ENCODE data around the gene SH2D3A. TPM values are rescaled to one million over a fixed set of nuclear protein-coding genes. Genes with fewer than 3 reads are reported as not detected.

SH2D3A gene
- total RNA-seq, 1 experiment from 2014 or later, result 17.9 TPM

GRCh38 chr19:6808494-6808893 is 41.3 kb upstream of the SH2D3A start:
- H3K23ac ChIP-seq (ENCODE audit: insufficient read length, low read depth, low read length), result no peak overlapping the region
- H3K9ac ChIP-seq (ENCODE audit: extremely low read depth, insufficient read length, low read length), result no peak overlapping the region
- no peaks in the 10 kb centered on the region for H4K20me1 ChIP-seq (ENCODE audit: control insufficient read depth, insufficient read depth, insufficient read length)
- no peak overlapping the region for H3K14ac ChIP-seq (ENCODE audit: insufficient read depth, low read length)
- no peaks in the 10 kb centered on the region for H3K4me1 ChIP-seq (ENCODE audit: insufficient read depth, low read length)
- H3K79me2 ChIP-seq (ENCODE audit: insufficient read depth, low read length), result no peaks in the 10 kb centered on the region
- no peaks in the 10 kb centered on the region for H3K4me1 Mint-ChIP-seq
- no peak for TF ChIP-seq CTCF (conservative IDR thresholded peaks at IDR 0.05)
- H3K4me2 ChIP-seq (ENCODE audit: insufficient read depth, insufficient read length, low read length), result no peak overlapping the region
- peaks cover 18 to 69% of the 10 kb centered on the region in 2 experiments for H3K9me3 Mint-ChIP-seq
- no peak overlapping the region for H4K91ac ChIP-seq (ENCODE audit: insufficient read length, low read depth, low read length)
- H2BK15ac ChIP-seq (ENCODE audit: low read depth, low read length), result no peak overlapping the region
- H3T11ph ChIP-seq (ENCODE audit: low read length), result no peak overlapping the region
- H2BK5ac ChIP-seq (ENCODE audit: insufficient read length, low read length), result no peak overlapping the region
- H3K36me3 Mint-ChIP-seq (ENCODE audit: insufficient read depth in 1 of 3, low read depth in 3 of 3), result peaks cover 0 to 7% (median 6%) of the 10 kb centered on the region in 3 experiments; a peak in 3 of 7 replicates
- H2BK120ac ChIP-seq (ENCODE audit: low read depth, low read length, poor library complexity, severe bottlenecking), result no peak overlapping the region
- no peak overlapping the region for H2AFZ ChIP-seq (ENCODE audit: low read length)
- no peak overlapping the region for H3K18ac ChIP-seq (ENCODE audit: insufficient read length, low read depth, low read length)
- H3K9me3 ChIP-seq (ENCODE audit: control insufficient read depth, low read depth, low read length), result no peaks in the 10 kb centered on the region
- H3K56ac ChIP-seq (ENCODE audit: insufficient read length, low read depth, low read length), result no peak overlapping the region
- no peak overlapping the region for H3K4me3 Mint-ChIP-seq
- H3K27ac ChIP-seq (ENCODE audit: insufficient read length, low read depth, low read length), result no peak overlapping the region
- no peak overlapping the region for H4K5ac ChIP-seq (ENCODE audit: insufficient read length, low read depth, low read length)
- no peak overlapping the region for H2AK5ac ChIP-seq (ENCODE audit: insufficient read length, low read length)
- H3K27me3 ChIP-seq (ENCODE audit: insufficient read depth, low read length), result no peaks in the 10 kb centered on the region
- no CpG with 5 or more reads among the region's 1 CpG for WGBS (ENCODE audit: extremely low coverage, insufficient read length, low lambda C conversion rate)
- no peaks in the 10 kb centered on the region for H3K23me2 ChIP-seq (ENCODE audit: insufficient read length, low read depth, low read length, poor library complexity, severe bottlenecking)
- no peak overlapping the region for H2BK12ac ChIP-seq (ENCODE audit: insufficient read length, low read depth, low read length)
- no peak for DNase-seq
- peaks cover 20% of the 10 kb centered on the region for H3K27me3 Mint-ChIP-seq (ENCODE audit: low read depth)
- H4K8ac ChIP-seq (replicated peaks; ENCODE audit: insufficient read length, low read depth, low read length), result no peak overlapping the region
- H3K79me1 ChIP-seq (ENCODE audit: insufficient read depth, low read depth, low read length, poor library complexity, severe bottlenecking), result no peaks in the 10 kb centered on the region
- H3K27ac Mint-ChIP-seq, result no peak overlapping the region
- H2BK20ac ChIP-seq (ENCODE audit: low read depth, low read length, poor library complexity, severe bottlenecking), result no peak overlapping the region
- H3K4ac ChIP-seq (ENCODE audit: low read depth, low read length), result no peak overlapping the region
